Progenitor cell of endocrine pancreas (in vitro differentiated cells): ENCODE measurements around the gene ABCF2. TPM values are rescaled to one million over a fixed set of nuclear protein-coding genes. Genes with fewer than 3 reads are reported as not detected.

Experiments used
- DNase-seq: peaks from one replicate; pipeline ENCODE4 v3.0.0; 2021; ENCODE audit warnings: low spot score; ENCODE audit not compliant: unreplicated experiment
- H3K27ac Mint-ChIP-seq: 2 replicates; pipeline ENCODE4 v1.8.0; 2021; ENCODE audit warnings: mild to moderate bottlenecking, moderate library complexity, mixed read lengths
- H3K27me3 Mint-ChIP-seq: 2 replicates; pipeline ENCODE4 v1.8.0; 2021; ENCODE audit warnings: mixed read lengths
- H3K36me3 Mint-ChIP-seq: 2 replicates; pipeline ENCODE4 v1.8.0; 2022; ENCODE audit warnings: mixed read lengths; ENCODE audit not compliant: insufficient read depth
- H3K4me1 Mint-ChIP-seq: 2 replicates; pipeline ENCODE4 v1.8.0; 2021; ENCODE audit warnings: low read depth, mixed read lengths
- H3K4me3 Mint-ChIP-seq: 2 replicates; pipeline ENCODE4 v1.8.0; 2021; ENCODE audit warnings: low read depth, mild to moderate bottlenecking, moderate library complexity, mixed read lengths
- H3K9me3 Mint-ChIP-seq: 2 replicates; pipeline ENCODE4 v1.8.0; 2021; ENCODE audit warnings: low read depth, mixed read lengths
- CTCF ChIP-seq: fragments of 200-600 bp; sonication (generic); IDR thresholded peaks from one replicate; pipeline ENCODE4 v1.5.0; 2021; ENCODE audit warnings: antibody characterized with exemption, mild to moderate bottlenecking; ENCODE audit not compliant: unreplicated experiment
- total RNA-seq: library from RNA; stranded (reverse); gene quantifications from 2 replicates; pipeline ENCODE4 v1.2.1, GENCODE V29; 2021

The ABCF2 gene
- total RNA-seq, 1 donor from 2014 or later = 55.1 TPM

- no peak for DNase-seq
- Mint-ChIP-seq H3K27ac (no peak overlapping the region), H3K27me3 (peaks cover 26% of the 10 kb centered on the region), H3K4me3 (no peak overlapping the region), H3K36me3 (no peaks in the 10 kb centered on the region), H3K4me1 (no peaks in the 10 kb centered on the region), H3K9me3 (no peaks in the 10 kb centered on the region)
- no peak for TF ChIP-seq CTCF
Observed at GRCh38 chr7:151198945-151199848, 27.8 kb downstream of the ABCF2 start.

- DNase-seq = no peak
- no peak overlapping the region for H3K27ac Mint-ChIP-seq
- H3K27me3 Mint-ChIP-seq = peaks cover 22% of the 10 kb centered on the region
- H3K36me3 Mint-ChIP-seq = no peaks in the 10 kb centered on the region
- no peak for TF ChIP-seq CTCF
- no peaks in the 10 kb centered on the region for H3K4me1 Mint-ChIP-seq
- no peaks in the 10 kb centered on the region for H3K9me3 Mint-ChIP-seq
- no peak overlapping the region for H3K4me3 Mint-ChIP-seq
Observed at GRCh38 chr7:151197932-151198331, 29.1 kb downstream of the ABCF2 start.

GRCh38 chr7:151195616-151196450, 31.2 kb downstream of the ABCF2 start:
- Mint-ChIP-seq H3K4me3 (no peak overlapping the region), H3K4me1 (no peaks in the 10 kb centered on the region), H3K9me3 (no peaks in the 10 kb centered on the region), H3K36me3 (no peaks in the 10 kb centered on the region), H3K27ac (no peak overlapping the region), H3K27me3 (peaks cover 10% of the 10 kb centered on the region)
- no peak for DNase-seq
- TF ChIP-seq CTCF = no peak

GRCh38 chr7:151194188-151194587, 32.8 kb downstream of the ABCF2 start:
- no peaks in the 10 kb centered on the region for H3K36me3 Mint-ChIP-seq
- no peak for DNase-seq
- no peaks in the 10 kb centered on the region for H3K9me3 Mint-ChIP-seq
- no peak for TF ChIP-seq CTCF
- no peaks in the 10 kb centered on the region for H3K4me1 Mint-ChIP-seq
- H3K27ac Mint-ChIP-seq = no peak overlapping the region
- no peak overlapping the region for H3K4me3 Mint-ChIP-seq
- peaks cover 24% of the 10 kb centered on the region for H3K27me3 Mint-ChIP-seq

GRCh38 chr7:151193203-151193978, 33.6 kb downstream of the ABCF2 start:
- DNase-seq = no peak
- Mint-ChIP-seq H3K4me3 (no peak overlapping the region), H3K4me1 (no peaks in the 10 kb centered on the region), H3K27me3 (peaks cover 29% of the 10 kb centered on the region), H3K9me3 (no peaks in the 10 kb centered on the region), H3K36me3 (no peaks in the 10 kb centered on the region), H3K27ac (no peak overlapping the region)
- no peak for TF ChIP-seq CTCF
